Common myeloid progenitor, CD34-positive (primary cell): ENCODE measurements around the gene TNNC2.

Source experiments
- CTCF ChIA-PET: fragments of 350-600 bp; sonication (Branson Sonifier 250); formaldehyde crosslinking; loops from one replicate; lab custom pipeline; 2021; ENCODE audit warnings: antibody characterized with exemption; lab: Charles Lee
- POLR2A ChIA-PET: fragments of 350-600 bp; sonication (Branson Sonifier 250); formaldehyde crosslinking; loops from one replicate; lab custom pipeline; 2021; ENCODE audit warnings: antibody characterized with exemption; lab: Charles Lee
- DNase-seq, 3 donors: peaks; one replicate each; pipeline versions ENCODE4 v3.0.0 to v3.0.0-alpha.2; 2013
- H3K27ac ChIP-seq, 2 experiments: 1 replicate in 1 of 2; 2 replicates in 1 of 2; pipeline ENCODE4 v1.7.0; 2013; ENCODE audit warnings: inconsistent platforms in 2 of 2, low read length in 2 of 2, mild to moderate bottlenecking in 2 of 2, low read depth in 1 of 2, moderate library complexity in 1 of 2; ENCODE audit not compliant: severe bottlenecking in 2 of 2, insufficient read depth in 1 of 2, poor library complexity in 1 of 2
- H3K27me3 ChIP-seq, 5 experiments: replicated peaks in 2 of 5; 1 replicate in 3 of 5; 2 replicates in 2 of 5; pipeline versions ENCODE4 v1.6.1 to v1.7.0; 2013; ENCODE audit warnings: low read length in 4 of 5, mild to moderate bottlenecking in 2 of 5, moderate library complexity in 2 of 5, inconsistent platforms in 1 of 5; ENCODE audit not compliant: insufficient read depth in 5 of 5, control insufficient read depth in 4 of 5
- H3K36me3 ChIP-seq, 4 experiments: 1 replicate in 2 of 4; 2 replicates in 2 of 4; pipeline versions ENCODE4 v1.6.1 to v1.7.0; 2013; ENCODE audit warnings: low read length in 3 of 4, control low read depth in 1 of 4, mild to moderate bottlenecking in 1 of 4; ENCODE audit not compliant: control insufficient read depth in 4 of 4, insufficient read depth in 4 of 4
- H3K4me1 ChIP-seq, 4 experiments: 1 replicate in 3 of 4; 2 replicates in 1 of 4; pipeline versions ENCODE4 v1.6.1 to v1.7.1; 2013; ENCODE audit warnings: low read length in 3 of 4, mild to moderate bottlenecking in 3 of 4, control low read depth in 1 of 4, inconsistent platforms in 1 of 4, moderate library complexity in 1 of 4; ENCODE audit not compliant: control insufficient read depth in 4 of 4, insufficient read depth in 4 of 4; ENCODE audit errors: control extremely low read depth in 1 of 4
- H3K4me3 ChIP-seq, 7 experiments: 1 replicate in 4 of 7; 2 replicates in 3 of 7; pipeline versions ENCODE4 v1.5.1 to v1.7.0; 2013; ENCODE audit warnings: mild to moderate bottlenecking in 7 of 7, low read length in 6 of 7, moderate library complexity in 6 of 7, inconsistent platforms in 2 of 7, low read depth in 2 of 7, control low read depth in 1 of 7; ENCODE audit not compliant: insufficient read depth in 4 of 7, control insufficient read depth in 1 of 7; ENCODE audit errors: extremely low read depth in 1 of 7
- H3K9me3 ChIP-seq, 5 experiments: 1 replicate in 4 of 5; 2 replicates in 1 of 5; pipeline versions ENCODE4 v1.6.1 to v1.7.1; 2013; ENCODE audit warnings: low read length in 4 of 5, mild to moderate bottlenecking in 2 of 5, inconsistent platforms in 1 of 5, low read depth in 1 of 5, moderate library complexity in 1 of 5; ENCODE audit not compliant: control insufficient read depth in 4 of 5, insufficient read depth in 2 of 5; ENCODE audit errors: control extremely low read depth in 1 of 5
- WGBS: methylation state at CpG from one replicate; pipeline ENCODE4 v1.1.5; 2013; ENCODE audit not compliant: insufficient coverage; 5-methylcytosine and 5-hydroxymethylcytosine counted together

Gene TNNC2

DNA sequence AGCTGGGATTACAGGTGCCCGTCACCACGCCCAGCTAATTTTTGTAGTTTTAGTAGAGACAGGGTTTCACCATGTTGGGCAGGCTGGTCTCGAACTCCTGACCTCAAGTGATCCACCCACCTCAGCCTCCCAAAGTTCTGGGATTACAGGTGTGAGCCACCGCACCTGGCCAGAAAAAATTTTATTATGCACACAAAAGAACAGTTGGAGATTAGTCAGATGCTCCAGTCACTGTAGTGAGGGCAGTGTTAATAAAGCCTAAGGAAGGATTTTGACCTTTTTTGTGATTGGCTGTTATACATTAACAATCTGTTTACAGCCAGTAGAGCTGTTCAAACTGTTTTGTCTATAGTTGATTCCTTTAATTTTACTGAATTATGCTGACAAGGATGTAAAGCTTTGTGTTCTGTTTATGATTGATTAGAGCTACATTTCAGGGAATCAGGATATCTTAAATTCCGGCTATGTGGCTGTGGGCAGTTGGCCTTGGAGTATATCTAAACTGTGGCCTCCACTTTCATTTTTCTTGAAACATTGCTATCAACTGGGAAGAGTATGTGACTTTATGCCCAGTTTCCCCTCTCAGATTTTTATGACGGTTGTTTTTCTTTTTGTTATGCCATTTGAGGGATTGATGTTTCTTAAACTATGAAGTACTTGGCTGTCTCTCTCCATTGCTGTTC is 40.2 kb upstream of the TNNC2 start:
- Histone ChIP-seq H3K4me1 (no peaks in the 10 kb centered on the region), H3K9me3 (no peaks in the 10 kb centered on the region), H3K4me3 (no peak overlapping the region), H3K36me3 (peaks cover 0 to 2% (median 0%) of the 10 kb centered on the region in 4 experiments), H3K27ac (no peak overlapping the region), H3K27me3 (no peaks in the 10 kb centered on the region)
- ChIA-PET POLR2A (no interaction called here), CTCF (no interaction called here)
- WGBS, result 100% methylated on average over 3 of the region's 6 CpGs
- DNase-seq, result no peak

DNA sequence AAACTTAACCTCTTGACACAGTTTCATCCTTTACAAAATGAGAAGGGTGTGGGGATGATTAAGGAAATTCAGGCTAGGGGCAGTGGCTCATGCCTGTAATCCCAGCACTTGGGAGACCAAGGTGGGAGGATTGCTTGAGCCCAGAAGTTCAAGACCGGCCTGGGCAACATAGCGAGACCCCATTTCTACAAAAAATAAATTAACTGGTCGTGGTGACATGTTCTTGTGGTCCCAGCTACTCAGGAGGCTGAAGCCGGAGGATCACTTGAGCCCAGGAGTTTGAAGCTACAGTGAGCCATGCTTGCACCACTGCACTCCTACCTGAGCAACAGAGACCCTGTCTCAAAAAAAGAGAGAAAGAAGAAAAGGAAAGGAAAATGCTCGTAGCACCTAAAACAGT is 39.3 kb upstream of the TNNC2 start:
- Histone ChIP-seq H3K4me1 (no peaks in the 10 kb centered on the region), H3K36me3 (peaks cover 0 to 2% (median 0%) of the 10 kb centered on the region in 4 experiments), H3K4me3 (no peak overlapping the region), H3K27ac (no peak overlapping the region), H3K9me3 (no peaks in the 10 kb centered on the region), H3K27me3 (no peaks in the 10 kb centered on the region)
- 95% methylated on average over 4 of the region's 5 CpGs for WGBS
- ChIA-PET POLR2A (interaction anchor here (1.0 kb wide), 1 partner anchor 16 kb away, joined by 3 read pairs; no protein-coding TSS in a partner anchor), CTCF (interaction anchor here (1.3 kb wide), 1 partner anchor 11 kb away, joined by 5 read pairs; no protein-coding TSS in a partner anchor)
- no peak for DNase-seq

DNA sequence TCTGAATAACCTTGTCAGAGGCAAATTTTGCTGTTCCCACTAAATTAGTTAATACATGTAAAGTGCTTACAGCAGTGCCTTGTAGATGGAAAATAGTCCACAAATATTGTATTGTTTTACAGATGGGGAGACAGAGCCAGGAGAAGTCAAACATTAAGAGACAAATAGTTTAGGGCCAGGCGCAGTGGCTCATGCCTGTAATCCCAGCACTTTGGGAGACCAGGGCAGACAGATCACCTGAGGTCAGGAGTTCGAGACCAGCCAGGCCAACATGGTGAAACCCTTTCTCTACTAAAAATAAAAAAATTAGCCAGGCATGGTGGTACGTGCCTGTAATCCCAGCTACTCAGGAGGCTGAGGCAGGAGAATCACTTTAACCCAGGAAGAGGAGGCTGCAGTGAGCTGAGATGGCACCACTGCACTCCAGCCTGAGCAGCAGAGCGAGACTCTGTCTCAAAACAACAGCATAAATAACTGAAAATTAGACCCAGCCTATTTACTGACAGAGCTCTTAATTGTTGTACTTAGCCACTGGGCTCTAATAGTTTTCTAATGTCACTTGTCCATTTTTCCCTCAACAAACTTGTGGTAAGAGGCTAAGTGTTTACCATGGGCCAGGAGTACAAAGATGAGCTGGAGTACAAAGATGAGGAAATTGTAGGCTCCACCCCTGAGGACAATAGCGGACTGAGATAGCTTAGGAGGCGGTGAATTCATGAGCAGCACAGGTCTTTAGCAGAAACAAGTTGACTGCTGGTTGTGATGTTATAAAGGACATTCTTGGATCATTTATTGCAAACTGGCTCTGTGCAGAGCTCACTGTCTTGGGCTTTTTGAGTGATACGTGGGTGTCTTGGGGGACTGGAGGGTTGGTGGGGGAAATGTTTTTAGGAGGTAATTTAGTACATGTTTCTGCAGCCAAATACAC is 36.7 kb upstream of the TNNC2 start:
- WGBS, result 98% methylated on average over 6 of the region's 7 CpGs
- Histone ChIP-seq H3K4me1 (peaks cover 0 to 5% (median under 1%) of the 10 kb centered on the region in 4 experiments), H3K27me3 (no peaks in the 10 kb centered on the region), H3K4me3 (no peak overlapping the region), H3K36me3 (no peaks in the 10 kb centered on the region), H3K9me3 (no peaks in the 10 kb centered on the region), H3K27ac (no peak overlapping the region)
- ChIA-PET POLR2A (no interaction called here), CTCF (interaction anchor here (1.0 to 1.8 kb wide), 5 partner anchors 12 to 70 kb away, joined by 3 to 5 read pairs (median 3); partner anchors contain the start of gene ZSWIM1)
- no peak for DNase-seq

DNA sequence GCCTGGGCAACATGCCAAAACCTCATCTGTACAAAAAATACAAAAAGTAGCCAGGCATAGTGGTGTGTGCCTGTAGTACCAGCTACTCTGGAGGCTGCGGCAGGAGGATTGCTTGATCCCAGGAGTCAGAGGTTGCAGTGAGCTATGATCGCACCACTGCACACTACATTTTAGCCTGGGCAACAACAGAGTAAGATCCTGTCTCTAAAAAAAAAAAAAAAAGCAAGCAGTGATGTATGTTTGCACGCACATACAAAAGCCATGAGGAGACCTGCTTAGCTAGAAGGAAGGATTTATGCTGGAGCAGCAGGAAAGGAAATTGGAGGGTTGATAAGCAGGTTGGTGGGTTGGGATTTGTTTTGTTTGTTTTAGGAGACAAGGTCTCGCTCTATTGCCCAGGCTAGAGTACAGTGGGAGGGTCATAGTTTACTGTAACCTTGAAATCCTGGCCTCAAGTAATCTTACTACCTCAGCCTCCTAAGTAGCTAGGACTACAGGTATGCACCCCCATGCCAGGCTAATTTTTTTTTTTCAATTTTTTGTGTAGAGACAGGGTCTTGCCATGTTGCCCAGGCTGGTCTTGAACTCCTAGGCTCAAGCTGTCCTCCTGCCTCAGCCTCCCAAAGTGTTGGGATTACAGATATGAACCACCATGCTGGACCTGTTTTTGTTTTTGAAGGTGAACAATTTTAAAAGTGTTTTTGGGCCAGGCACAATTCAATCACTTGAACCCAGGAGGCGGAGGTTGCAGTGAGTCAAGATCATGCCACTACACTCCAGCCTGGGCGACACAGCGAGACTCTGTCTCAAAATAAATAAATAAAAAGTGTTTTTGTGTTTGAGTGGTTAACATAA is 34.3 kb upstream of the TNNC2 start:
- no peaks in the 10 kb centered on the region for H3K36me3 ChIP-seq
- WGBS, result 100% methylated on average over 5 of the region's 7 CpGs
- CTCF ChIA-PET, result interaction anchor here (0.7 kb wide), 1 partner anchor 19 kb away, joined by 3 read pairs; no protein-coding TSS in a partner anchor
- peak overlapping the region in 1 of 2 experiments; percentile 22 for H3K27ac ChIP-seq
- H3K4me1 ChIP-seq, result peaks cover 2 to 18% (median 15%) of the 10 kb centered on the region in 4 experiments
- H3K27me3 ChIP-seq, result no peaks in the 10 kb centered on the region
- peak in 2 of 3 donors; percentile 21 to 35 for DNase-seq
- H3K4me3 ChIP-seq, result no peak overlapping the region
- H3K9me3 ChIP-seq, result no peaks in the 10 kb centered on the region
- POLR2A ChIA-PET, result no interaction called here

DNA sequence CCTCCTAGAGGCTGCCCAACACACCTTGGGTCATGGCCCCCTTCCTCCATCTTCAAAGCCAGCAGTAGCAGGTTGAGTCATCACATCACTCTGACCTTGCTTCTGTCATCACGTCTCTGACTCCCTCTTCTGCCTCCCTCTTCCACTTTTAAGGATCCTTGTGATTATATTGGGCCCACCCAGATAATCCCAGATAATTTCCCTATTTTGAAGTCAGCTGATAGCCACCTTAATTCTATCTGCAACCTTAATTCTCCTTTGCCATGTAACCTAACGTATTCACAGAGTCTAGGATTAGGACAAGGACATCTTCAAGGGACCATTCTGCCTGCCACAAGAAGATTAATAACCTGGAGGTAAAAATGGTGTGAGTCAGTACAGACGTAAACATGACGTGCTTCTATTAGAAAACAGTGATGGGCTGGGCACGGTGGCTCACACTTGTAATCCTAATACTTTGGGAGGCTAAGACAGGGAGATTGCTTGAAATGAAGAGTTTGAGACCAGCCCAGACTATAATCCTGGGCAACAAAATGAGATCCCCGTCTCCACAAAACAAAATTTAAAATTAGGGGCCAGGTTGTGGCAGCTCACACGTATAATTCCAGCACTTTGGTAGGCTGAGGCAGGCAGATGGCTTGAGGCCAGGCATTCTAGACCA is 33.6 kb upstream of the TNNC2 start:
- H3K4me1 ChIP-seq, result peaks cover 2 to 26% (median 22%) of the 10 kb centered on the region in 4 experiments
- ChIA-PET CTCF (interaction anchor here (0.7 kb wide), 1 partner anchor 19 kb away, joined by 3 read pairs; no protein-coding TSS in a partner anchor), POLR2A (no interaction called here)
- WGBS, result 91% methylated on average over 4 of the region's 7 CpGs
- peak overlapping the region in 1 of 2 experiments; percentile 22 for H3K27ac ChIP-seq
- H3K9me3 ChIP-seq, result no peaks in the 10 kb centered on the region
- H3K36me3 ChIP-seq, result no peaks in the 10 kb centered on the region
- no peak for DNase-seq
- no peak overlapping the region for H3K4me3 ChIP-seq
- no peaks in the 10 kb centered on the region for H3K27me3 ChIP-seq

DNA sequence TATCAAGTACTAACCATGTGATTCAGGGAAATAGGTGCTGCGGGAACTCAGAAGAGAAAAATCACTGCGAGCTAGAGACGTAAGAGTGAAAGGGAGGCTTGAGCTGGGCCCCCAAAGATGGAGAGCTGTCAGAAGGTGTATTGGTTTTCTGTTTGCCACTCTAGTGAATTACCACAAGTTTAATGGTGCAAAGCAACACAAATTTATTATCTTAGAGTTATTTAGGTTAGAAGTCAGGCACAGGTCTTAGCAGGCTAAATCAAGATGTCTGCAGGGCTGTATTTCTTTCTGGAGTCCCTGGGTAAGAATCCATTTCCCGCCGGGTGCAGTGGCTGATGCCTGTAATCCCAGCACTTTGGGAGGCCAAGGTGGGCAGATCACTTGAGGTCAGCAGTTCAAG is 32.8 kb upstream of the TNNC2 start:
- ChIA-PET CTCF (no interaction called here), POLR2A (no interaction called here)
- Histone ChIP-seq H3K27me3 (no peaks in the 10 kb centered on the region), H3K27ac (no peak overlapping the region), H3K4me1 (peaks cover 2 to 26% (median 23%) of the 10 kb centered on the region in 4 experiments), H3K36me3 (peaks cover 0 to 3% (median under 1%) of the 10 kb centered on the region in 4 experiments), H3K9me3 (no peaks in the 10 kb centered on the region), H3K4me3 (no peak overlapping the region)
- DNase-seq, result no peak
- 100% methylated on average over 3 of the region's 5 CpGs for WGBS
